GM19238 (cell line): ENCODE data around the gene SEMA5A.

Source experiments
- DNase-seq: peaks from one replicate; pipeline ENCODE4 v3.0.0; 2011; ENCODE audit warnings: low spot score; ENCODE audit not compliant: insufficient read length

SEMA5A gene

GRCh38 chr5:9515436-9515835 lies 30.4 kb downstream of the SEMA5A start:
- no peak for DNase-seq

- no peak for DNase-seq
Observed at GRCh38 chr5:9514968-9515367, 30.9 kb downstream of the SEMA5A start.

- DNase-seq, result no peak
Observed at GRCh38 chr5:9513827-9514226, 32.0 kb downstream of the SEMA5A start.

- no peak for DNase-seq
Observed at GRCh38 chr5:9512457-9512856, 33.4 kb downstream of the SEMA5A start.

GRCh38 chr5:9507974-9508373 lies 37.9 kb downstream of the SEMA5A start:
- DNase-seq, result no peak

GRCh38 chr5:9505225-9505624 lies 40.6 kb downstream of the SEMA5A start:
- DNase-seq, result no peak

GRCh38 chr5:9502864-9503263 lies 43.0 kb downstream of the SEMA5A start:
- no peak for DNase-seq

GRCh38 chr5:9502050-9502834 lies 43.6 kb downstream of the SEMA5A start:
- no peak for DNase-seq

GRCh38 chr5:9500625-9501024 lies 45.2 kb downstream of the SEMA5A start:
- DNase-seq, result no peak

- DNase-seq, result no peak
Observed at GRCh38 chr5:9500193-9500592, 45.7 kb downstream of the SEMA5A start.

- no peak for DNase-seq
Observed at GRCh38 chr5:9499498-9499876, 46.4 kb downstream of the SEMA5A start.

- DNase-seq, result no peak
Observed at GRCh38 chr5:9498541-9499497, 47.1 kb downstream of the SEMA5A start.

GRCh38 chr5:9497347-9497746 lies 48.5 kb downstream of the SEMA5A start:
- no peak for DNase-seq

GRCh38 chr5:9496801-9497200 lies 49.1 kb downstream of the SEMA5A start:
- DNase-seq, result no peak

GRCh38 chr5:9495121-9495520 lies 50.8 kb downstream of the SEMA5A start:
- no peak for DNase-seq

GRCh38 chr5:9494301-9494700 lies 51.6 kb downstream of the SEMA5A start:
- no peak for DNase-seq

- DNase-seq, result no peak
Observed at GRCh38 chr5:9490494-9491097, 55.3 kb downstream of the SEMA5A start.

- DNase-seq, result no peak
Observed at GRCh38 chr5:9483779-9484178, 62.1 kb downstream of the SEMA5A start.

GRCh38 chr5:9483243-9483642 lies 62.6 kb downstream of the SEMA5A start:
- DNase-seq, result no peak

GRCh38 chr5:9482381-9482780 lies 63.5 kb downstream of the SEMA5A start:
- no peak for DNase-seq

GRCh38 chr5:9480499-9480898 lies 65.4 kb downstream of the SEMA5A start:
- no peak for DNase-seq

- DNase-seq, result no peak
Observed at GRCh38 chr5:9479990-9480389, 65.9 kb downstream of the SEMA5A start.
